ENCODE data around the gene BAZ2B. TPM values are rescaled to one million over a fixed set of nuclear protein-coding genes. Genes with fewer than 3 reads are reported as not detected.

The BAZ2B gene
- total RNA-seq, 1 donor from 2014 or later, result 101 TPM

DNA sequence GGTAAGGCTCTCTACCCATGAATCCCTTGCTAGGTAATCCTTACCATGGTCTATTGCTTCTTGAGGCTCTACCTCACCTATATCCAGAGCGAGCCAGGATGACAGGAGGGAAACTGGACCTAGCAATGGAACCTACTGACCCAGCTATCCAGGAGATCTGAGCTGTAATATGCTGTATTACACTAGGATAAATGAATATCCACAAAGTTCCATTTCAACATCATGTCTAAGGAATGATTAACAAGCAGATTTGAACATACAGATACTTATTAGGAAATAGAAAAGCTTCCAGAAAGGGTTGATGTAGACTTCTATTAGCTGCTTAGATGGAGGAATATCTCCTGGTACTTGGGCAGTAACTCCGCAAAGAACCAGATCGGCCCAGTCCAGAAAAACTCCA, 110.1 kb downstream of the BAZ2B start:
- Histone ChIP-seq H2AFZ (replicated peaks) (no peak overlapping the region), H3F3A (ENCODE audit: low read depth) (no peaks in the 10 kb centered on the region), H3K9ac (no peak overlapping the region), H3K4me3 (no peak overlapping the region), H3K79me2 (ENCODE audit: low read depth) (peaks cover 12% of the 10 kb centered on the region), H3K36me3 (no peaks in the 10 kb centered on the region), H3K4me1 (no peaks in the 10 kb centered on the region), H3K27ac (no peak overlapping the region), H3K4me2 (no peak overlapping the region), H3K27me3 (no peaks in the 10 kb centered on the region), H3K9me3 (ENCODE audit: low read depth) (no peaks in the 10 kb centered on the region), H4K20me1 (ENCODE audit: low read depth) (no peaks in the 10 kb centered on the region)
- TF ChIP-seq, protein P1, sequence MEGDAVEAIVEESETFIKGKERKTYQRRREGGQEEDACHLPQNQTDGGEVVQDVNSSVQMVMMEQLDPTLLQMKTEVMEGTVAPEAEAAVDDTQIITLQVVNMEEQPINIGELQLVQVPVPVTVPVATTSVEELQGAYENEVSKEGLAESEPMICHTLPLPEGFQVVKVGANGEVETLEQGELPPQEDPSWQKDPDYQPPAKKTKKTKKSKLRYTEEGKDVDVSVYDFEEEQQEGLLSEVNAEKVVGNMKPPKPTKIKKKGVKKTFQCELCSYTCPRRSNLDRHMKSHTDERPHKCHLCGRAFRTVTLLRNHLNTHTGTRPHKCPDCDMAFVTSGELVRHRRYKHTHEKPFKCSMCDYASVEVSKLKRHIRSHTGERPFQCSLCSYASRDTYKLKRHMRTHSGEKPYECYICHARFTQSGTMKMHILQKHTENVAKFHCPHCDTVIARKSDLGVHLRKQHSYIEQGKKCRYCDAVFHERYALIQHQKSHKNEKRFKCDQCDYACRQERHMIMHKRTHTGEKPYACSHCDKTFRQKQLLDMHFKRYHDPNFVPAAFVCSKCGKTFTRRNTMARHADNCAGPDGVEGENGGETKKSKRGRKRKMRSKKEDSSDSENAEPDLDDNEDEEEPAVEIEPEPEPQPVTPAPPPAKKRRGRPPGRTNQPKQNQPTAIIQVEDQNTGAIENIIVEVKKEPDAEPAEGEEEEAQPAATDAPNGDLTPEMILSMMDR (IDR thresholded peaks at IDR 0.05), result no peak
- TF ChIP-seq EZH2phosphoT487 (IDR thresholded peaks at IDR 0.05) (no peak), EZH2 (IDR thresholded peaks at IDR 0.05) (no peak)
- H3K27me3 Mint-ChIP-seq (ENCODE audit: insufficient read depth, low read depth), result no peaks in the 10 kb centered on the region
- no peak for DNase-seq (ENCODE audit: low spot score)
- no peak overlapping the region for H3K4me3 Mint-ChIP-seq
- H3K9me3 Mint-ChIP-seq, result peaks cover 6% of the 10 kb centered on the region
- H3K27ac Mint-ChIP-seq, result no peak overlapping the region
- peaks cover 5% of the 10 kb centered on the region for H3K36me3 Mint-ChIP-seq
- H3K4me1 Mint-ChIP-seq, result no peaks in the 10 kb centered on the region

- Histone ChIP-seq H3K36me3 (no peaks in the 10 kb centered on the region), H3K27ac (no peak overlapping the region), H3K9ac (no peak overlapping the region), H3K4me1 (no peaks in the 10 kb centered on the region), H3K4me3 (no peak overlapping the region), H3F3A (ENCODE audit: low read depth) (no peaks in the 10 kb centered on the region), H3K9me3 (ENCODE audit: low read depth) (peaks cover 3% of the 10 kb centered on the region), H3K27me3 (no peaks in the 10 kb centered on the region), H3K4me2 (no peak overlapping the region), H3K79me2 (ENCODE audit: low read depth) (peaks cover 16% of the 10 kb centered on the region), H4K20me1 (ENCODE audit: low read depth) (no peaks in the 10 kb centered on the region), H2AFZ (replicated peaks) (no peak overlapping the region)
- no peak for TF ChIP-seq EZH2 (IDR thresholded peaks at IDR 0.05)
- no peak for TF ChIP-seq EZH2phosphoT487 (IDR thresholded peaks at IDR 0.05)
- TF ChIP-seq, protein P1 (IDR thresholded peaks at IDR 0.05), result no peak
- Mint-ChIP-seq H3K27me3 (ENCODE audit: insufficient read depth, low read depth) (no peaks in the 10 kb centered on the region), H3K27ac (no peak overlapping the region), H3K9me3 (peaks cover 9% of the 10 kb centered on the region), H3K4me3 (no peak overlapping the region), H3K4me1 (no peaks in the 10 kb centered on the region), H3K36me3 (peaks cover 7% of the 10 kb centered on the region)
- DNase-seq (ENCODE audit: low spot score), result no peak
These were observed 111.2 kb downstream of the BAZ2B start for GRCh38 chr2:159505196-159505595.

DNA sequence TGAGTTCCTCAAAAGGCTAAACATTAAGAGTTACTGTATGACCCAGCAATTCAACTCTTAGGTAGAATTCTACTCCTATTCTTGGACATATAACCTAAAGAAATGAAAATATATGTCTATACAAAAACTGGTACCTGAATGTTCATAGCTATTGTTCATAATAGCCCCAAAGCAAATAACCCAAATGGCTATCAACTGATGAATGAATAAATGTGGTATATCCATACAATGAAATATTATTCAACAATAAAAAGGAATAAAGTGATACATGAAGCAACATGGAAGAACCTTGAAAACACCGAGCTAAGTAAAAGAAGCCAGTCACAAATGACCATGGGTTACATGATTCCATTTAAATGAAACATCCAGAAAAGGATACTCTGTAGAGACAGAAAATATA, 114.6 kb downstream of the BAZ2B start:
- Histone ChIP-seq H3K27me3 (no peaks in the 10 kb centered on the region), H3K79me2 (ENCODE audit: low read depth) (peaks cover 19% of the 10 kb centered on the region), H3K9me3 (ENCODE audit: low read depth) (peaks cover 7% of the 10 kb centered on the region), H3K36me3 (no peaks in the 10 kb centered on the region), H3K4me3 (no peak overlapping the region), H3K4me1 (no peaks in the 10 kb centered on the region), H2AFZ (replicated peaks) (no peak overlapping the region), H3F3A (ENCODE audit: low read depth) (no peaks in the 10 kb centered on the region), H3K27ac (no peak overlapping the region), H4K20me1 (ENCODE audit: low read depth) (no peaks in the 10 kb centered on the region), H3K9ac (no peak overlapping the region), H3K4me2 (no peak overlapping the region)
- no peak for DNase-seq (ENCODE audit: low spot score)
- Mint-ChIP-seq H3K4me1 (no peaks in the 10 kb centered on the region), H3K27me3 (ENCODE audit: insufficient read depth, low read depth) (no peaks in the 10 kb centered on the region), H3K9me3 (peaks cover 18% of the 10 kb centered on the region), H3K4me3 (no peak overlapping the region), H3K27ac (no peak overlapping the region), H3K36me3 (peaks cover 18% of the 10 kb centered on the region)
- TF ChIP-seq, protein P1 (IDR thresholded peaks at IDR 0.05), result no peak
- TF ChIP-seq EZH2phosphoT487 (IDR thresholded peaks at IDR 0.05) (no peak), EZH2 (IDR thresholded peaks at IDR 0.05) (no peak)
